H4 (cell line): ENCODE measurements around the gene MAPT. TPM values are rescaled to one million over a fixed set of nuclear protein-coding genes. Genes with fewer than 3 reads are reported as not detected.
"Not testable (repeated sequence)": the region's sequence is repeated elsewhere in the genome, so short reads cannot be mapped to it uniquely, and the experiment has no call there.

ENCODE experiments used
- DNase-seq: peaks from one replicate; pipeline ENCODE4 v3.0.0-alpha.2; 2015; ENCODE audit warnings: low spot score
- total RNA-seq: library from RNA; depleted of rRNA; stranded (reverse); fragments of >200 nt; shearing (Covaris generic); gene quantifications from 2 replicates; pipeline ENCODE4 v1.2.3, GENCODE V29; 2014

The MAPT gene
- total RNA-seq, 1 experiment from 2014 or later, result 2.3 TPM

GRCh38 chr17:45900723-45901415, 6.5 kb downstream of the MAPT start:
- DNase-seq, result no peak

GRCh38 chr17:45902892-45903346, 8.6 kb downstream of the MAPT start:
- DNase-seq, result no peak

GRCh38 chr17:45904866-45905265, 10.5 kb downstream of the MAPT start:
- no peak for DNase-seq

GRCh38 chr17:45905814-45906213, 11.5 kb downstream of the MAPT start:
- DNase-seq, result no peak

- DNase-seq, result no peak
Measured at GRCh38 chr17:45906237-45906636, 11.9 kb downstream of the MAPT start.

- DNase-seq, result no peak
Measured at GRCh38 chr17:45906927-45907622, 12.7 kb downstream of the MAPT start.

- DNase-seq, result no peak
Measured at GRCh38 chr17:45907750-45908395, 13.5 kb downstream of the MAPT start.

GRCh38 chr17:45908460-45908859, 14.1 kb downstream of the MAPT start:
- no peak for DNase-seq

GRCh38 chr17:45908935-45909334, 14.6 kb downstream of the MAPT start:
- DNase-seq, result no peak

- DNase-seq, result no peak
Measured at GRCh38 chr17:45910667-45911066, 16.3 kb downstream of the MAPT start.

GRCh38 chr17:45912319-45912718, 18.0 kb downstream of the MAPT start:
- DNase-seq, result no peak

- not testable (repeated sequence) for DNase-seq
Measured at GRCh38 chr17:45913030-45913429, 18.7 kb downstream of the MAPT start.

- DNase-seq, result no peak
Measured at GRCh38 chr17:45914047-45914717, 19.8 kb downstream of the MAPT start.

GRCh38 chr17:45915263-45915662, 20.9 kb downstream of the MAPT start:
- no peak for DNase-seq

- no peak for DNase-seq
Measured at GRCh38 chr17:45917081-45917480, 22.7 kb downstream of the MAPT start.

GRCh38 chr17:45918241-45918745, 23.9 kb downstream of the MAPT start:
- no peak for DNase-seq

GRCh38 chr17:45919136-45919535, 24.8 kb downstream of the MAPT start:
- no peak for DNase-seq

- no peak for DNase-seq
Measured at GRCh38 chr17:45920083-45920482, 25.7 kb downstream of the MAPT start.

- DNase-seq, result no peak
Measured at GRCh38 chr17:45923511-45924268, 29.3 kb downstream of the MAPT start.

- no peak for DNase-seq
Measured at GRCh38 chr17:45924332-45924820, 30.0 kb downstream of the MAPT start.

GRCh38 chr17:45925311-45925710, 31.0 kb downstream of the MAPT start:
- DNase-seq, result no peak
